ENCODE data around the gene C19orf53. TPM values are rescaled to one million over a fixed set of nuclear protein-coding genes. Genes with fewer than 3 reads are reported as not detected.
A peak's percentile ranks its signal among the peaks of the same experiment; 100 is the strongest.

The C19orf53 gene
- total RNA-seq, 1 experiment from 2014 or later, result 66.4 TPM

DNA sequence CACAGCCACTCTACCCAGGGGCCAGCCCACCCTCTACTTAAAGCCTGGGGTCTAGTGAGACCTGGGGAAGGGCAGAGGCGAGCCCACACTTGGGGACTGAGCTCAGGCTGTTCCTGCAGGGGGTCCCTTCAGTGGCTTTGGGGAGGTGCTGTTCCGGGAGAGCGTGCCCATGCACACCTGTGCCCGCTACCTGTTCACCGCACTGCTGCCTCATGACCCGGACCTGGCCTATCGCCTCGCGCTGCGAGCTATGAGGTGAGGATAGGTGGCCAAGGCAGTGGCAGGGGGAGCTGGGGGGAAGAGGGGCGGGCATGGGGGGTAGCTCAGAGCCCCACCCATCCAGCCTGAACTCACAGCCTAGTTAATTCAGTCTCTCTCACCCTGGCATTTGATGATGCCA, 45.0 kb downstream of the C19orf53 start:
- DNase-seq, result no peak
- CTCF ChIA-PET, result no interaction called here
- Mint-ChIP-seq H3K9me3 (ENCODE audit: low read depth, unreplicated experiment) (no peaks in the 10 kb centered on the region), H3K4me1 (ENCODE audit: low read depth, unreplicated experiment) (no peaks in the 10 kb centered on the region), H3K36me3 (ENCODE audit: insufficient read depth, unreplicated experiment) (peaks cover 53% of the 10 kb centered on the region), H3K4me3 (ENCODE audit: low read depth, unreplicated experiment) (no peak overlapping the region), H3K27ac (ENCODE audit: unreplicated experiment) (no peak overlapping the region), H3K27me3 (ENCODE audit: unreplicated experiment) (no peaks in the 10 kb centered on the region)
- no TSS peak for BruUV-seq (replicated peaks)
- TF ChIP-seq, protein P1, sequence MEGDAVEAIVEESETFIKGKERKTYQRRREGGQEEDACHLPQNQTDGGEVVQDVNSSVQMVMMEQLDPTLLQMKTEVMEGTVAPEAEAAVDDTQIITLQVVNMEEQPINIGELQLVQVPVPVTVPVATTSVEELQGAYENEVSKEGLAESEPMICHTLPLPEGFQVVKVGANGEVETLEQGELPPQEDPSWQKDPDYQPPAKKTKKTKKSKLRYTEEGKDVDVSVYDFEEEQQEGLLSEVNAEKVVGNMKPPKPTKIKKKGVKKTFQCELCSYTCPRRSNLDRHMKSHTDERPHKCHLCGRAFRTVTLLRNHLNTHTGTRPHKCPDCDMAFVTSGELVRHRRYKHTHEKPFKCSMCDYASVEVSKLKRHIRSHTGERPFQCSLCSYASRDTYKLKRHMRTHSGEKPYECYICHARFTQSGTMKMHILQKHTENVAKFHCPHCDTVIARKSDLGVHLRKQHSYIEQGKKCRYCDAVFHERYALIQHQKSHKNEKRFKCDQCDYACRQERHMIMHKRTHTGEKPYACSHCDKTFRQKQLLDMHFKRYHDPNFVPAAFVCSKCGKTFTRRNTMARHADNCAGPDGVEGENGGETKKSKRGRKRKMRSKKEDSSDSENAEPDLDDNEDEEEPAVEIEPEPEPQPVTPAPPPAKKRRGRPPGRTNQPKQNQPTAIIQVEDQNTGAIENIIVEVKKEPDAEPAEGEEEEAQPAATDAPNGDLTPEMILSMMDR (IDR thresholded peaks at IDR 0.05; ENCODE audit: unreplicated experiment), result no peak
- intact Hi-C loops (cut with micrococcal nuclease; ENCODE audit: unreplicated experiment), result no loop called here

DNA sequence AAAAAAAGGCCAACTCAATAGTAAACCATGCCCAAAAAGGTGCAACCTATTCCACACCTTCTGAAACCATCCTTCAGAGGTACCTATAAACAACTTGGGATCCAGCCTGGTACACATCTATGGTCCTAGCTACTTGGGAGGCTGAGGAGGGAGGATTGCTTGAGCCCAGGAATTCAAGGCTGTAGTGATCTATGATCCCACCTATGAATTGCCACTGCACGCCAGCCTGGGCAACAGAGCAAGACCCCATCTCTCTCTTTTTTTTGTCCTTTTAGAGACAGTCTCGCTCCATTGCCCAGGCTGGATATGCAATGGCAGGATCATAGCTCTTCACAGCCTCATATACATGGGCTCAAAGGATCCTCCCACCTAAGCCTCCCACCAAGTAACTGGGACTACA, 47.0 kb downstream of the C19orf53 start:
- Mint-ChIP-seq H3K27me3 (ENCODE audit: unreplicated experiment) (no peaks in the 10 kb centered on the region), H3K4me1 (ENCODE audit: low read depth, unreplicated experiment) (peaks cover 8% of the 10 kb centered on the region), H3K27ac (ENCODE audit: unreplicated experiment) (no peak overlapping the region), H3K36me3 (ENCODE audit: insufficient read depth, unreplicated experiment) (peaks cover 49% of the 10 kb centered on the region), H3K4me3 (ENCODE audit: low read depth, unreplicated experiment) (no peak overlapping the region), H3K9me3 (ENCODE audit: low read depth, unreplicated experiment) (no peaks in the 10 kb centered on the region)
- TF ChIP-seq, protein P1 (IDR thresholded peaks at IDR 0.05; ENCODE audit: unreplicated experiment), result no peak
- CTCF ChIA-PET, result interaction anchor here (0.7 kb wide), 1 partner anchor 64 kb away, joined by 3 read pairs; no protein-coding TSS in a partner anchor
- intact Hi-C loops (cut with micrococcal nuclease; ENCODE audit: unreplicated experiment), result no loop called here
- BruUV-seq (replicated peaks), result no TSS peak
- DNase-seq, result no peak

DNA sequence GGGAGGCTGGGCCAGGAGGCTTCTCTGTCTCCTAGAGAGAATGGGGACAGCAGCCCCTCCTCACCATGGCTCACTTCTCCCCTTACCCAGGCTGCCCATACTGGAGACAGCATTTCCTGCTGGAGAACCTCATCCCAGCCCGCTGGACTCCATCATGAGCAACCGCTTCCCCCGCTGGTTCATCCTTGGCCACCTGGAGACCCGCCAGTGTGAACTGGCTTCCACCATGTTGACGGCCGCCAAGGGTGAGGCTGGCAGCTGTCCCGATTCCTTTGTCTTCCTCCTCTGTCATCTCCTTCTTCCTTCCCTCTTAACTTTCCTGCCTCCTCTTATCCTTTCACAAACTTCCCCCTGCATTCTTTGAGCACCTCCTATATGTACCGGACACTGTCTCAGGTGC, 49.0 kb downstream of the C19orf53 start:
- intact Hi-C loops (cut with micrococcal nuclease; ENCODE audit: unreplicated experiment), result no loop called here
- CTCF ChIA-PET, result interaction anchor here (0.5 kb wide), 1 partner anchor 23 kb away, joined by 3 read pairs; no protein-coding TSS in a partner anchor
- H3K4me1 Mint-ChIP-seq (ENCODE audit: low read depth, unreplicated experiment), result peaks cover 9% of the 10 kb centered on the region
- TF ChIP-seq, protein P1 (IDR thresholded peaks at IDR 0.05; ENCODE audit: unreplicated experiment), result no peak
- no peak for DNase-seq
- no peaks in the 10 kb centered on the region for H3K9me3 Mint-ChIP-seq (ENCODE audit: low read depth, unreplicated experiment)
- peaks cover 60% of the 10 kb centered on the region for H3K36me3 Mint-ChIP-seq (ENCODE audit: insufficient read depth, unreplicated experiment)
- BruUV-seq (replicated peaks), result no TSS peak
- H3K4me3 Mint-ChIP-seq (ENCODE audit: low read depth, unreplicated experiment), result no peak overlapping the region
- peak overlapping the region; percentile 25 for H3K27ac Mint-ChIP-seq (ENCODE audit: unreplicated experiment)
- no peaks in the 10 kb centered on the region for H3K27me3 Mint-ChIP-seq (ENCODE audit: unreplicated experiment)

DNA sequence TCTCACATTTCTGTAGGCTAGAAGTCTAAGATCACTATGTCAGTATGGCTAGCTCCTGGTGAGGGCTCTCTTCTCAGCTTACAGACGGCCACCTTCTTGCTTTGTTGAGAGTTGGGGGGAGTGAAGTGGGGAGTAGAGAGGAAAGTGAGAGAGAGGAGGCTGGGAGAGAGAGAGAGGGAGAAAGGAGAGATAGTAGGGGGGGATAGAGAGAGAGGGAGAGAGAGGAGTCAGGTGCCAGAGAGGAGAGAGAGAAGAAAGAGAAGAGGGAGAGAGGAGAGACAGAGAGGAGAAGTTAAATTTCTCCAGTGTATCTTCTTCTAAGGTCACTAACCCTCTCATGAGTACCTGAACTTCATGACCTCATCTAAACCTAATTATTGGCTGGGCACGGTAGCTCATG, 49.6 kb downstream of the C19orf53 start:
- intact Hi-C loops (cut with micrococcal nuclease; ENCODE audit: unreplicated experiment), result no loop called here
- TF ChIP-seq, protein P1 (IDR thresholded peaks at IDR 0.05; ENCODE audit: unreplicated experiment), result no peak
- CTCF ChIA-PET, result interaction anchor here (0.5 kb wide), 1 partner anchor 24 kb away, joined by 3 read pairs; no protein-coding TSS in a partner anchor
- no TSS peak for BruUV-seq (replicated peaks)
- Mint-ChIP-seq H3K27me3 (ENCODE audit: unreplicated experiment) (no peaks in the 10 kb centered on the region), H3K27ac (ENCODE audit: unreplicated experiment) (no peak overlapping the region), H3K4me1 (ENCODE audit: low read depth, unreplicated experiment) (peaks cover 9% of the 10 kb centered on the region), H3K9me3 (ENCODE audit: low read depth, unreplicated experiment) (no peaks in the 10 kb centered on the region), H3K4me3 (ENCODE audit: low read depth, unreplicated experiment) (no peak overlapping the region), H3K36me3 (ENCODE audit: insufficient read depth, unreplicated experiment) (peaks cover 60% of the 10 kb centered on the region)
- no peak for DNase-seq

Measured in Calu3 (cell line).